ENCODE results near the gene FYB2.

DNA sequence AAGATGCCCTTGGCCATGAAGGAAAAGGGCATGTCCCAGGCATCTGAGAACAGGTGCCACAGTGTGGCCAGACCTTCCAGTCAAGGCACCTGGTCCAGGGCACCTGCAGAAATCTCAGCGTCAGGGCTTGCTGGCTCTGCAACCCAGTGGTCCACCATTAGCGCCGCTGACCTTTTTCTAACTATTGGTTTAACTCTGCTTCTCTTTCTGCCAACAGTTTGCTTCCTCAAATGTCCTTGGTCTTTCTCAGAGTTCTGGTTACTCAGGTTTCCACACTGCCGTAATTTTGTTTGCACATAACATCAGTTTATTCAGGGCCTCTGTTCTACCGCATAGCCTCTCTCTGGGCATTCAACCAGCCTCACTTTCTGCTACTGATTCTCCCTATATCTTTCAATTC is 16.5 kb upstream of the FYB2 start:
- TF ChIP-seq, protein P1, sequence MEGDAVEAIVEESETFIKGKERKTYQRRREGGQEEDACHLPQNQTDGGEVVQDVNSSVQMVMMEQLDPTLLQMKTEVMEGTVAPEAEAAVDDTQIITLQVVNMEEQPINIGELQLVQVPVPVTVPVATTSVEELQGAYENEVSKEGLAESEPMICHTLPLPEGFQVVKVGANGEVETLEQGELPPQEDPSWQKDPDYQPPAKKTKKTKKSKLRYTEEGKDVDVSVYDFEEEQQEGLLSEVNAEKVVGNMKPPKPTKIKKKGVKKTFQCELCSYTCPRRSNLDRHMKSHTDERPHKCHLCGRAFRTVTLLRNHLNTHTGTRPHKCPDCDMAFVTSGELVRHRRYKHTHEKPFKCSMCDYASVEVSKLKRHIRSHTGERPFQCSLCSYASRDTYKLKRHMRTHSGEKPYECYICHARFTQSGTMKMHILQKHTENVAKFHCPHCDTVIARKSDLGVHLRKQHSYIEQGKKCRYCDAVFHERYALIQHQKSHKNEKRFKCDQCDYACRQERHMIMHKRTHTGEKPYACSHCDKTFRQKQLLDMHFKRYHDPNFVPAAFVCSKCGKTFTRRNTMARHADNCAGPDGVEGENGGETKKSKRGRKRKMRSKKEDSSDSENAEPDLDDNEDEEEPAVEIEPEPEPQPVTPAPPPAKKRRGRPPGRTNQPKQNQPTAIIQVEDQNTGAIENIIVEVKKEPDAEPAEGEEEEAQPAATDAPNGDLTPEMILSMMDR (conservative IDR thresholded peaks at IDR 0.05; ENCODE audit: low read depth, low read length): no peak
- TF ChIP-seq EZH2 (IDR thresholded peaks at IDR 0.05; ENCODE audit: low read length, unreplicated experiment): no peak

Data from PC-3 (cell line).